HG02884 (cell line): ENCODE measurements around the gene PDE11A.
"Not testable (repeated sequence)": the region's sequence is repeated elsewhere in the genome, so short reads cannot be mapped to it uniquely, and the experiment has no call there.

Experiments
- ATAC-seq: cut with Tn5 transposase; IDR thresholded peaks from one replicate; pipeline ENCODE4 v1.9.1; 2021; ENCODE audit warnings: mild to moderate bottlenecking, moderate library complexity; ENCODE audit not compliant: unreplicated experiment

Gene PDE11A

GRCh38 chr2:178074123-178075005 lies 1.8 kb upstream of the PDE11A start:
- ATAC-seq, result no peak

GRCh38 chr2:178072000-178072382 lies 586 bp downstream of the PDE11A start:
- ATAC-seq, result no peak

GRCh38 chr2:178070824-178071223 lies 1.8 kb downstream of the PDE11A start:
- ATAC-seq, result no peak

- no peak for ATAC-seq
These were observed 3.0 kb downstream of the PDE11A start for GRCh38 chr2:178069551-178069950.

GRCh38 chr2:178068823-178069454 lies 3.6 kb downstream of the PDE11A start:
- no peak for ATAC-seq

- ATAC-seq, result no peak
These were observed 5.5 kb downstream of the PDE11A start for GRCh38 chr2:178066890-178067669.

- no peak for ATAC-seq
These were observed 6.3 kb downstream of the PDE11A start for GRCh38 chr2:178066324-178066723.

- ATAC-seq, result no peak
These were observed 12.9 kb downstream of the PDE11A start for GRCh38 chr2:178059681-178060080.

- no peak for ATAC-seq
These were observed 13.5 kb downstream of the PDE11A start for GRCh38 chr2:178059111-178059510.

- no peak for ATAC-seq
These were observed 15.3 kb downstream of the PDE11A start for GRCh38 chr2:178057179-178057680.

- no peak for ATAC-seq
These were observed 16.2 kb downstream of the PDE11A start for GRCh38 chr2:178056345-178056744.

- ATAC-seq, result not testable (repeated sequence)
These were observed 21.3 kb downstream of the PDE11A start for GRCh38 chr2:178051257-178051656.

GRCh38 chr2:178047391-178047790 lies 25.2 kb downstream of the PDE11A start:
- ATAC-seq, result no peak

- no peak for ATAC-seq
These were observed 27.7 kb downstream of the PDE11A start for GRCh38 chr2:178044836-178045235.

- no peak for ATAC-seq
These were observed 29.3 kb downstream of the PDE11A start for GRCh38 chr2:178043266-178043665.

GRCh38 chr2:178033583-178033982 lies 39.0 kb downstream of the PDE11A start:
- not testable (repeated sequence) for ATAC-seq

- no peak for ATAC-seq
These were observed 43.2 kb downstream of the PDE11A start for GRCh38 chr2:178029342-178029741.

GRCh38 chr2:178025551-178026185 lies 46.9 kb downstream of the PDE11A start:
- no peak for ATAC-seq

- ATAC-seq, result no peak
These were observed 54.4 kb downstream of the PDE11A start for GRCh38 chr2:178018141-178018540.

GRCh38 chr2:178016612-178017011 lies 56.0 kb downstream of the PDE11A start:
- ATAC-seq, result no peak

GRCh38 chr2:178012639-178013038 lies 59.9 kb downstream of the PDE11A start:
- no peak for ATAC-seq
